GM21360 (cell line): Measurements from ENCODE around the gene RARRES2.
A peak's percentile ranks its signal among the peaks of the same experiment; 100 is the strongest.

Experiments
- ATAC-seq: cut with Tn5 transposase; IDR thresholded peaks from one replicate; pipeline ENCODE4 v1.9.1; 2021; ENCODE audit warnings: mild to moderate bottlenecking, moderate library complexity; ENCODE audit not compliant: unreplicated experiment

RARRES2 gene

GRCh38 chr7:150363370-150363769, 21.9 kb upstream of the RARRES2 start:
- no peak for ATAC-seq

GRCh38 chr7:150361807-150362621, 20.6 kb upstream of the RARRES2 start:
- ATAC-seq = no peak

GRCh38 chr7:150361402-150361801, 20.0 kb upstream of the RARRES2 start:
- ATAC-seq = no peak

GRCh38 chr7:150360363-150361058, 19.1 kb upstream of the RARRES2 start:
- ATAC-seq = no peak

GRCh38 chr7:150359622-150360362, 18.4 kb upstream of the RARRES2 start:
- no peak for ATAC-seq

GRCh38 chr7:150358988-150359621, 17.7 kb upstream of the RARRES2 start:
- no peak for ATAC-seq

- ATAC-seq = no peak
Measured at GRCh38 chr7:150358433-150358832, 17.0 kb upstream of the RARRES2 start.

GRCh38 chr7:150357771-150358427, 16.5 kb upstream of the RARRES2 start:
- ATAC-seq = peak; percentile 2

GRCh38 chr7:150357270-150357669, 15.8 kb upstream of the RARRES2 start:
- ATAC-seq = peak; percentile 52

GRCh38 chr7:150356265-150356897, 15.0 kb upstream of the RARRES2 start:
- ATAC-seq = no peak

GRCh38 chr7:150355666-150356059, 14.2 kb upstream of the RARRES2 start:
- ATAC-seq = no peak

- ATAC-seq = no peak
Measured at GRCh38 chr7:150351587-150352194, 10.3 kb upstream of the RARRES2 start.

GRCh38 chr7:150346922-150347321, 5.5 kb upstream of the RARRES2 start:
- no peak for ATAC-seq

- no peak for ATAC-seq
Measured at GRCh38 chr7:150345012-150345411, 3.6 kb upstream of the RARRES2 start.

GRCh38 chr7:150344299-150344698, 2.9 kb upstream of the RARRES2 start:
- ATAC-seq = no peak

- ATAC-seq = no peak
Measured at GRCh38 chr7:150343225-150343624, 1.8 kb upstream of the RARRES2 start.

- ATAC-seq = no peak
Measured at GRCh38 chr7:150342121-150342408, 636 bp upstream of the RARRES2 start.

GRCh38 chr7:150340875-150341262, 560 bp downstream of the RARRES2 start:
- ATAC-seq = no peak

GRCh38 chr7:150340024-150340749, 1.2 kb downstream of the RARRES2 start:
- ATAC-seq = no peak
